Ovary (tissue), 9 donors: ENCODE data around the gene ITPR2. TPM values are rescaled to one million over a fixed set of nuclear protein-coding genes. Genes with fewer than 3 reads are reported as not detected.

Source experiments
- DNase-seq, 5 donors: peaks; one replicate each; pipeline ENCODE4 v3.0.0-alpha.2; 2019 to 2020
- H3K27ac ChIP-seq, 2 donors: fragments of 200-600 bp; one replicate each; pipeline versions ENCODE4 v1.5.1 to v1.8.0; 2019 to 2022
- H3K27me3 ChIP-seq: fragments of 200-600 bp; one replicate; pipeline ENCODE4 v1.8.0; 2022
- H3K36me3 ChIP-seq: fragments of 200-600 bp; sonication (generic); one replicate; pipeline ENCODE4 v1.5.1; 2019
- H3K4me1 ChIP-seq: one replicate; pipeline ENCODE4 v1.8.1; 2013; ENCODE audit warnings: mild to moderate bottlenecking, moderate library complexity; ENCODE audit not compliant: insufficient read depth
- H3K4me3 ChIP-seq: fragments of 200-600 bp; sonication (generic); one replicate; pipeline ENCODE4 v1.5.1; 2017
- H3K9me3 ChIP-seq, 2 donors: fragments of 200-600 bp in 1 of 2; sonication (generic) in 1 of 2; one replicate each; pipeline versions ENCODE4 v1.5.1 to v1.8.1; 2013 to 2019; ENCODE audit warnings: mild to moderate bottlenecking in 1 of 2, moderate library complexity in 1 of 2
- CTCF ChIP-seq, 3 donors: fragments of 450-650 bp in 2 of 3; fragments of 200-600 bp in 1 of 3; IDR thresholded peaks; one replicate each; pipeline versions ENCODE4 v1.5.1 to v1.8.0; 2016 to 2022; ENCODE audit warnings: antibody characterized with exemption in 3 of 3, mild to moderate bottlenecking in 1 of 3
- EP300 ChIP-seq: sonication (generic); formaldehyde crosslinking; IDR thresholded peaks from one replicate; pipeline ENCODE4 v1.6.1; 2017; ENCODE audit warnings: antibody characterized with exemption
- POLR2A ChIP-seq: fragments of 450-650 bp; IDR thresholded peaks from one replicate; pipeline ENCODE4 v1.6.1; 2017; ENCODE audit warnings: antibody characterized with exemption, mild to moderate bottlenecking, moderate library complexity
- WGBS, 3 donors: extraction: QIAGEN DNeasy Blood & Tissue Kit in 1 of 3; methylation state at CpG; one replicate each; pipeline versions ENCODE4 v1.1.5 to v1.1.7; 2013 to 2017; 5-methylcytosine and 5-hydroxymethylcytosine counted together
- intact Hi-C, 4 donors: fragments of 100-400 bp; cut with DNase I; formaldehyde crosslinking; loops; one replicate each; pipeline versions ENCODE4 v1.11.0 to v1.15.1; 2022 to 2023
- polyA plus RNA-seq, 2 donors: library from polyadenylated mRNA; stranded (reverse); fragments of 200-250 nt in 1 of 2; fragments of 350-450 nt in 1 of 2; fragmentation: Illumina TruSeq in 1 of 2; extraction: RNeasy Lipid Tissue Mini Kit (QIAGEN cat#74804) in 1 of 2; gene quantifications; one replicate each; pipeline ENCODE4 v1.2.3, GENCODE V29; 2013 to 2014
- total RNA-seq, 7 donors: library from RNA; depleted of rRNA in 2 of 7; stranded (reverse); fragments of >200 nt in 2 of 7; fragmentation: NEBNext Ultra II Directional in 3 of 7; extraction: Animal tissue kit (Norgen Biotek cat#: 25700) in 3 of 7; gene quantifications; one replicate each; pipeline versions ENCODE4 v1.1.0 to v1.2.4, GENCODE V29; 2016 to 2023
- donor health status: DM: no; HTN: no; CAD: no; lungs with moderate emphysema.
- donor health status: DM: no; HTN: no; CAD: no.
- donor health status: Bipolar disorder and iron deficiency.
- donor health status: DM: yes; HTN: yes; CAD: no.
- donor health status: DM: no; HTN: no; CAD: no.
- donor health status: DM: yes; HTN: yes; CAD: no.

Gene ITPR2
- total and polyA plus RNA-seq, 9 donors, result 5.9 to 51.1 (median 32.9) TPM

DNA sequence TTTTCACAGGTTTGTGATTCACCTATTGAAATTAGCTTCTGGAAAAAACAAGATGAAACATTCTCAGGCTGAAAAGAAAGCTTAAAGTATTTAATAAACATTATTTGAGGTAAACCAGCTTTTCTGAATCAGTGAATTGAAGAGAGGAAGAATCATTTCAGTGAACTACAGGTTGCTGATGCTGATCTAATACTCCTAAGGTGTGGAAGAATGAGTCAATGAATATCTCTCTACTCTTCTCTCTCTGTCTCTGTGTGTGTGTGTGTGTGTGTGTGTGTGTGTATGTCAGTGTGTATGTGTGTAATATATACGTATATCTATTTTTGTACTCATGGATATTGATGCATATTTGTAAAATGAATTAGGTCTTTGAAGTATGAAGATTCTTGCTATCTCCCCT is 325.4 kb downstream of the ITPR2 start:
- TF ChIP-seq POLR2A, result no peak
- no peak for TF ChIP-seq CTCF (IDR thresholded peaks at IDR 0.05)
- no peak for TF ChIP-seq EP300
- no peak for DNase-seq
- H3K4me3 ChIP-seq, result no peak overlapping the region
- intact Hi-C loops, result no loop called here
- no peak overlapping the region for H3K27ac ChIP-seq
- H3K36me3 ChIP-seq, result no peaks in the 10 kb centered on the region
- H3K27me3 ChIP-seq, result no peaks in the 10 kb centered on the region
- WGBS, 3 donors, result 90 to 100% (median 91%) methylated on average over 1 of the region's 1 CpG
- H3K9me3 ChIP-seq, result no peaks in the 10 kb centered on the region
- H3K4me1 ChIP-seq, result no peaks in the 10 kb centered on the region

DNA sequence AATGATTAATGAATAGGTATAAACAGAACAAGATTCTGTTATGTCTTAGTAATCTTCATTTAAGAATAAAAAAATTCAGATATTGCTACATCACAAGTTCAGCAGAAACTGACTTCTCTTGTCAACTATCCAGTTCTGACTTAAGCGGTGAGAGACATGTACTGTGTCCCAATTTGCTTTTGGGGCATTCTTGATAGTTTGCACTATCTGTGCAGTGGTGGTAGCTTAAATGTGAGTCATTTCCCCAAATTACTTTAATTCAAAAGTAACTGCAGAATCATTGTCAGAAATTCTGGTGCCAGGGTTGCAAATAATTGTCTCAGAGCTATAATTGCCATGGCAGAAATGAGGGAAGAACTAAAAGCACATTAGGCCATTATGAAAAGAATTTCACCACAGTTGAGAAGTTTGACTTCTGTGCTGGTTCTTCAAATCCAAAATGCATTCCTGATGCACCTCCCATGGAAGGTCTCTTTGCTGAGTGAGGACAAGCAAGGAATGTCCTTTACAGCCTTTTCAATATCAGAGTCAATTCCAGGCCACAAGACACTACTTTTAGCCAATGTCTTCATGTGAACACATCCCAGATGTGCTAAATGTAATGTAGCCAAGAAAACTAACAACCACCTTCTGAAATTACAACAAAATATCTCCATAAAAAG is 332.9 kb downstream of the ITPR2 start:
- TF ChIP-seq CTCF (IDR thresholded peaks at IDR 0.05) (no peak), EP300 (no peak), POLR2A (no peak)
- no peaks in the 10 kb centered on the region for H3K27me3 ChIP-seq
- WGBS, 3 donors, result 80 to 98% (median 95%) methylated on average over 1 of the region's 1 CpG
- no peaks in the 10 kb centered on the region for H3K4me1 ChIP-seq
- intact Hi-C loops, result no loop called here
- no peaks in the 10 kb centered on the region for H3K9me3 ChIP-seq
- DNase-seq, result no peak
- no peak overlapping the region for H3K27ac ChIP-seq
- no peaks in the 10 kb centered on the region for H3K36me3 ChIP-seq
- H3K4me3 ChIP-seq, result no peak overlapping the region

DNA sequence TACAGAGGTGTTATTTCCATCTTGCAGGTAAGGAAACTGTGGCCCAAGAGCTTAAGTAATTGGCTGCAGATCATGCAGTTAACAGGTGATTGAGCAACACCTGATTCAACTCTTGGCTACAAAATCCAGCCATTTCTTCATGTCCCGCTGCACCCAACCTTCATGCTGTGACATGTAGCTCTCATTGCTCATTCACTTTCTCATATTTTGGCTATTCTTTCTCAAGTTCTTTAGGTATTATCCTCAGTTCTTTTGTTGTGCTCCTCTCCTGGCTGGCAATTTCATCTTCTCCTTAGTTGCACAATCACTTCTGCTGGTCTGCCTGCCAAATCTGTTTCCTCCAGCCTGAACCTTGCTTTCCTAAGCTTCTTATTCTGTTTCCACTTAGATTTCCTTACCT is 336.8 kb downstream of the ITPR2 start:
- H3K9me3 ChIP-seq, result no peaks in the 10 kb centered on the region
- no peaks in the 10 kb centered on the region for H3K27me3 ChIP-seq
- WGBS, 3 donors, result 95 to 96% (median 96%) methylated on average over 1 of the region's 1 CpG
- TF ChIP-seq POLR2A, result no peak
- intact Hi-C loops, result no loop called here
- no peak for DNase-seq
- no peak overlapping the region for H3K27ac ChIP-seq
- H3K4me3 ChIP-seq, result no peak overlapping the region
- no peaks in the 10 kb centered on the region for H3K4me1 ChIP-seq
- no peaks in the 10 kb centered on the region for H3K36me3 ChIP-seq

DNA sequence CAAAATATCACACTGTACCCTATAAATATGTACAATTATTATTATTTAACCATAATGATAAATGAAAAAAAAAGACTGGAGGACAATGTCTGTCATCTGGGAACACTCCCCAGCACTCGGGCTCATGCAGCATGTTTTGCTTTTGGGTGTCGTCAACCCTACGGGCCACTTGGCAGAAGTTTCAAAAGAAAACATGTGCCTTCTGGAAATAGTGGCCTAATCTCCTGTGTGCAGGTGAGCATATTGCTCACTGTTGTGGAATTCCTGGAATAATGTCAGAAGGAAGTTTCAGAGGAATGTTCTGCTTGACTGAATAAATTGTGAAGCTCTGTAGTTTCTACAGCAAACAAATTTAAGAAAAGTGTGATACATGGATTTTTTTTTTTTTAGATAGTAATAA is 339.3 kb downstream of the ITPR2 start:
- no peaks in the 10 kb centered on the region for H3K9me3 ChIP-seq
- 75 to 81% (median 80%) methylated on average over 3 of the region's 3 CpGs for WGBS, 3 donors
- H3K36me3 ChIP-seq, result no peaks in the 10 kb centered on the region
- TF ChIP-seq EP300 (no peak), CTCF (IDR thresholded peaks at IDR 0.05) (no peak), POLR2A (no peak)
- DNase-seq, result no peak
- no peak overlapping the region for H3K27ac ChIP-seq
- no peaks in the 10 kb centered on the region for H3K27me3 ChIP-seq
- no peak overlapping the region for H3K4me3 ChIP-seq
- intact Hi-C loops, result loop anchor here in 1 of 4 donors (5.0 kb wide), 1 partner anchor 1559 kb away; no protein-coding TSS in a partner anchor
- H3K4me1 ChIP-seq, result no peaks in the 10 kb centered on the region

GRCh38 chr12:26492406-26492805 is 340.6 kb downstream of the ITPR2 start:
- Histone ChIP-seq H3K4me1 (no peaks in the 10 kb centered on the region), H3K9me3 (no peaks in the 10 kb centered on the region), H3K36me3 (no peaks in the 10 kb centered on the region), H3K27ac (no peak overlapping the region), H3K4me3 (no peak overlapping the region), H3K27me3 (no peaks in the 10 kb centered on the region)
- 96 to 100% (median 98%) methylated on average over 1 of the region's 1 CpG for WGBS, 3 donors
- intact Hi-C loops, result loop anchor here in 1 of 4 donors (5.0 kb wide), 1 partner anchor 1560 kb away; no protein-coding TSS in a partner anchor
- TF ChIP-seq CTCF (IDR thresholded peaks at IDR 0.05), result no peak
- no peak for TF ChIP-seq EP300
- TF ChIP-seq POLR2A, result no peak
- DNase-seq, result no peak
